ENCODE measurements around the gene ABI2. TPM values are rescaled to one million over a fixed set of nuclear protein-coding genes. Genes with fewer than 3 reads are reported as not detected.
"Not testable (repeated sequence)": the region's sequence is repeated elsewhere in the genome, so short reads cannot be mapped to it uniquely, and the experiment has no call there.

The ABI2 gene
- total RNA-seq, 1 experiment from 2014 or later: 75.6 TPM

DNA sequence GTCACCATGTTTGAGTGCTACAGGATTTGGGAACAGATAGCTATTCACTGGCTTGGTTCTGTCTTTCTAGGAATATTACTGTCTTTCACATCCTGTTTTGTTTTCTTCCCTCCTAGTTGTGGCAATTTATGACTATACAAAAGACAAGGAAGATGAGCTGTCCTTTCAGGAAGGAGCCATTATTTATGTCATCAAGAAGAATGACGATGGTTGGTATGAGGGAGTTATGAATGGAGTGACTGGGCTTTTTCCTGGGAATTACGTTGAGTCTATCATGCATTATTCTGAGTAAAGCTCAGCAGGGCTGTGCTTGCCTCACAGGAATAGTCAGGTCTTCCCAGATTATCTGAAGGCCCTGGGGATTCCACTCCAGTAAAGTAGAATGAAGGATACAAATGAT is 98.9 kb downstream of the ABI2 start:
- ATAC-seq (no peak), DNase-seq (ENCODE audit: low read depth, low spot score) (no peak)
- Histone ChIP-seq H3K79me2 (ENCODE audit: insufficient read depth, low read length) (no peaks in the 10 kb centered on the region), H3K27me3 (ENCODE audit: insufficient read depth, low read length) (no peaks in the 10 kb centered on the region), H3K36me3 (ENCODE audit: control insufficient read depth in 1 of 2, insufficient read depth in 2 of 2, low read length in 2 of 2) (peaks cover 0 to 5% of the 10 kb centered on the region in 2 experiments; a peak in 1 of 4 replicates), H3K27ac (ENCODE audit: low read depth, low read length) (no peak overlapping the region), H3K9me3 (ENCODE audit: control insufficient read depth in 1 of 2, insufficient read depth in 1 of 2, low read depth in 1 of 2, low read length in 2 of 2) (no peaks in the 10 kb centered on the region), H3K9me2 (ENCODE audit: insufficient read depth) (no peaks in the 10 kb centered on the region), H3K4me2 (ENCODE audit: low read length) (no peak overlapping the region), H3K9ac (ENCODE audit: low read length) (no peak overlapping the region), H2AFZ (ENCODE audit: low read depth, low read length, poor library complexity, severe bottlenecking) (no peak overlapping the region), H3K4me3 (replicated peaks in 1 of 2; ENCODE audit: low read depth in 1 of 2, low read length in 2 of 2) (no peak overlapping the region), H4K20me1 (ENCODE audit: insufficient read depth) (peaks cover 5% of the 10 kb centered on the region; the same call in 1 of the 2 replicates), H3K4me1 (ENCODE audit: control insufficient read depth in 1 of 2, insufficient read depth in 2 of 2, low read length in 2 of 2) (no peaks in the 10 kb centered on the region)
- CTCF ChIA-PET: no interaction called here
- no TSS peak for BruUV-seq (replicated peaks)
- RAD21 ChIA-PET (ENCODE audit: low non-redundant PET in 1 of 2, low total read pairs in 2 of 2, uncharacterized antibody in 2 of 2, unreplicated experiment in 2 of 2): no interaction called here
- intact Hi-C loops (cut with micrococcal nuclease): no loop called here
- POLR2A ChIA-PET: no interaction called here
- TF ChIP-seq SRF (IDR thresholded peaks at IDR 0.05; ENCODE audit: low read depth) (no peak), SIN3A (IDR thresholded peaks at IDR 0.05; ENCODE audit: low read depth) (no peak), CEBPB (IDR thresholded peaks at IDR 0.05; ENCODE audit: low read depth) (no peak), EGR1 (IDR thresholded peaks at IDR 0.05; ENCODE audit: low read depth) (no peak), ELF1 (IDR thresholded peaks at IDR 0.05; ENCODE audit: borderline replicate concordance, low read depth) (no peak)
- TF ChIP-seq, protein P1, sequence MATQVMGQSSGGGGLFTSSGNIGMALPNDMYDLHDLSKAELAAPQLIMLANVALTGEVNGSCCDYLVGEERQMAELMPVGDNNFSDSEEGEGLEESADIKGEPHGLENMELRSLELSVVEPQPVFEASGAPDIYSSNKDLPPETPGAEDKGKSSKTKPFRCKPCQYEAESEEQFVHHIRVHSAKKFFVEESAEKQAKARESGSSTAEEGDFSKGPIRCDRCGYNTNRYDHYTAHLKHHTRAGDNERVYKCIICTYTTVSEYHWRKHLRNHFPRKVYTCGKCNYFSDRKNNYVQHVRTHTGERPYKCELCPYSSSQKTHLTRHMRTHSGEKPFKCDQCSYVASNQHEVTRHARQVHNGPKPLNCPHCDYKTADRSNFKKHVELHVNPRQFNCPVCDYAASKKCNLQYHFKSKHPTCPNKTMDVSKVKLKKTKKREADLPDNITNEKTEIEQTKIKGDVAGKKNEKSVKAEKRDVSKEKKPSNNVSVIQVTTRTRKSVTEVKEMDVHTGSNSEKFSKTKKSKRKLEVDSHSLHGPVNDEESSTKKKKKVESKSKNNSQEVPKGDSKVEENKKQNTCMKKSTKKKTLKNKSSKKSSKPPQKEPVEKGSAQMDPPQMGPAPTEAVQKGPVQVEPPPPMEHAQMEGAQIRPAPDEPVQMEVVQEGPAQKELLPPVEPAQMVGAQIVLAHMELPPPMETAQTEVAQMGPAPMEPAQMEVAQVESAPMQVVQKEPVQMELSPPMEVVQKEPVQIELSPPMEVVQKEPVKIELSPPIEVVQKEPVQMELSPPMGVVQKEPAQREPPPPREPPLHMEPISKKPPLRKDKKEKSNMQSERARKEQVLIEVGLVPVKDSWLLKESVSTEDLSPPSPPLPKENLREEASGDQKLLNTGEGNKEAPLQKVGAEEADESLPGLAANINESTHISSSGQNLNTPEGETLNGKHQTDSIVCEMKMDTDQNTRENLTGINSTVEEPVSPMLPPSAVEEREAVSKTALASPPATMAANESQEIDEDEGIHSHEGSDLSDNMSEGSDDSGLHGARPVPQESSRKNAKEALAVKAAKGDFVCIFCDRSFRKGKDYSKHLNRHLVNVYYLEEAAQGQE (IDR thresholded peaks at IDR 0.05; ENCODE audit: low read depth): no peak
- TF ChIP-seq, protein P2, sequence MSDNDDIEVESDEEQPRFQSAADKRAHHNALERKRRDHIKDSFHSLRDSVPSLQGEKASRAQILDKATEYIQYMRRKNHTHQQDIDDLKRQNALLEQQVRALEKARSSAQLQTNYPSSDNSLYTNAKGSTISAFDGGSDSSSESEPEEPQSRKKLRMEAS (IDR thresholded peaks at IDR 0.05): no peak
- TF ChIP-seq, protein P3, sequence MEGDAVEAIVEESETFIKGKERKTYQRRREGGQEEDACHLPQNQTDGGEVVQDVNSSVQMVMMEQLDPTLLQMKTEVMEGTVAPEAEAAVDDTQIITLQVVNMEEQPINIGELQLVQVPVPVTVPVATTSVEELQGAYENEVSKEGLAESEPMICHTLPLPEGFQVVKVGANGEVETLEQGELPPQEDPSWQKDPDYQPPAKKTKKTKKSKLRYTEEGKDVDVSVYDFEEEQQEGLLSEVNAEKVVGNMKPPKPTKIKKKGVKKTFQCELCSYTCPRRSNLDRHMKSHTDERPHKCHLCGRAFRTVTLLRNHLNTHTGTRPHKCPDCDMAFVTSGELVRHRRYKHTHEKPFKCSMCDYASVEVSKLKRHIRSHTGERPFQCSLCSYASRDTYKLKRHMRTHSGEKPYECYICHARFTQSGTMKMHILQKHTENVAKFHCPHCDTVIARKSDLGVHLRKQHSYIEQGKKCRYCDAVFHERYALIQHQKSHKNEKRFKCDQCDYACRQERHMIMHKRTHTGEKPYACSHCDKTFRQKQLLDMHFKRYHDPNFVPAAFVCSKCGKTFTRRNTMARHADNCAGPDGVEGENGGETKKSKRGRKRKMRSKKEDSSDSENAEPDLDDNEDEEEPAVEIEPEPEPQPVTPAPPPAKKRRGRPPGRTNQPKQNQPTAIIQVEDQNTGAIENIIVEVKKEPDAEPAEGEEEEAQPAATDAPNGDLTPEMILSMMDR (IDR thresholded peaks at IDR 0.05 in 2 of 3, conservative IDR thresholded peaks at IDR 0.05 in 1 of 3; ENCODE audit: borderline replicate concordance in 1 of 3, insufficient read depth in 1 of 3, low read depth in 2 of 3, low read length in 2 of 3): no peak

DNA sequence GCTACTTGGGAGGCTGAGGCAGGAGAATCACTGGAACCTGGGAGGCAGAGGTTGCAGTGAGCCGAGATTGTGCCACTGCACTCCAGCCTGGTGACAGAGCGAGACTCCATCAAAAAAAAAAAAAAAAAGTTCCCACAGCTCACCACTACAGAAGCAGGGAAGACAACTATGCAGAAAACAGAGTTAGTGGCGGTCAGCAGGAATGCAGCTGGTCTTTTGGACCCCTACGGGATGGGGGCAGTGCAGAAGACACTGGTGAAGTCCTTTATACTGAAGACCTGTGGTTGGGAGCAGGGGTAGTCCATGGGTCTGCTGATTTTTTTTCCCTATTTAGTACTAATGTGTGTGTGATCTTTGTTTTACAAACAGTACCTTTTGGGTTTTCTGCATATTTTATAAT is 101.4 kb downstream of the ABI2 start:
- POLR2A ChIA-PET; H3K4me2 ChIP-seq (ENCODE audit: low read length); CTCF ChIA-PET: not testable (repeated sequence)

More for the DNA sequence above, 101.4 kb downstream of the ABI2 start:
- H3K9ac ChIP-seq (ENCODE audit: low read length); H3K9me2 ChIP-seq (ENCODE audit: insufficient read depth); H3K9me3 ChIP-seq (ENCODE audit: control insufficient read depth in 1 of 2, insufficient read depth in 1 of 2, low read depth in 1 of 2, low read length in 2 of 2); H2AFZ ChIP-seq (ENCODE audit: low read depth, low read length, poor library complexity, severe bottlenecking); intact Hi-C loops (cut with micrococcal nuclease); H3K4me3 ChIP-seq (replicated peaks in 1 of 2; ENCODE audit: low read depth in 1 of 2, low read length in 2 of 2); RAD21 ChIA-PET (ENCODE audit: low non-redundant PET in 1 of 2, low total read pairs in 2 of 2, uncharacterized antibody in 2 of 2, unreplicated experiment in 2 of 2); H4K20me1 ChIP-seq (ENCODE audit: insufficient read depth); H3K4me1 ChIP-seq (ENCODE audit: control insufficient read depth in 1 of 2, insufficient read depth in 2 of 2, low read length in 2 of 2); H3K79me2 ChIP-seq (ENCODE audit: insufficient read depth, low read length); H3K27me3 ChIP-seq (ENCODE audit: insufficient read depth, low read length); H3K36me3 ChIP-seq (ENCODE audit: control insufficient read depth in 1 of 2, insufficient read depth in 2 of 2, low read length in 2 of 2); BruUV-seq (replicated peaks); ATAC-seq; H3K27ac ChIP-seq (ENCODE audit: low read depth, low read length); DNase-seq (ENCODE audit: low read depth, low spot score): not testable (repeated sequence)

Data from HCT116 (cell line).